Fibroblast of pulmonary artery (primary cell): ENCODE results near the gene TCF7L2.
"Not testable (repeated sequence)": the region's sequence is repeated elsewhere in the genome, so short reads cannot be mapped to it uniquely, and the experiment has no call there.

ENCODE experiments used
- DNase-seq: peaks from one replicate; pipeline ENCODE4 v3.0.0-alpha.2; 2010; ENCODE audit warnings: low read depth
- H3K4me3 ChIP-seq: replicated peaks from 2 replicates; pipeline ENCODE4 v1.5.1; 2011; ENCODE audit warnings: low read depth, mild to moderate bottlenecking, control low read depth, low read length, moderate library complexity
- TF ChIP-seq, protein P1 (sequence below): IDR thresholded peaks from 2 replicates; pipeline ENCODE4 v1.5.1; 2011; ENCODE audit warnings: mild to moderate bottlenecking, control low read depth, low read length, inconsistent platforms; ENCODE audit errors: missing control alignments

Gene TCF7L2

DNA sequence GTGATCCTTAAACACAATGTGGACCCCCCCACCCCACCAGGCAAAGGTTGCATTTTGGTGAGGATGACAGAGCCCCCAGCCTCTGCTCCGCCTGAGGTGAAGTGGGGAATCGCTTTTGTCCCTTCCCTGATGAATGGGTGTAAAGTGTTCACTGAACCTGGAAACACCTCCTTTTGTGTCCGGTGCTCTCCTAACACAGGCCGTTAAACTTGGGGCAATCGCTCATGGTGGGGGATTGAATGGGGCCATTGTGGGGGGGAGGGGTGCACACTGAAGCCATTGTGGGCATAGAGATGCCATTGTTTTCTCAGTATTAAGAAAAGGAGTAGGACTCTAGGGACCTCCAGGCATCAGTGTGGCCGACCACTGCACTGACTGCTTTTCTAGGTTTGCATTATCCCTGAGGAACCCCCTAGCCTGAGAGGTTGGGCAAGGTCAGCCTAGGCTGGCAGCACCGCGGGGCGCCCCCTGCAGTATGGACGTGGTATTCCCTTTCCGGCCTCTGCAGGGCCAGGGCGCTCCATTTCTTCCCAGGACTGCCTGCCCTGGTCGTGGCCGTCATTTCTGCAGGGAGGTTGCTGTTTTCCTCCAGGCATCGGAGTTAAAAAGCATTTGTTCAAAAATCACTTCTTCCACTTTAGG is 158.3 kb downstream of the TCF7L2 start:
- TF ChIP-seq, protein P1, sequence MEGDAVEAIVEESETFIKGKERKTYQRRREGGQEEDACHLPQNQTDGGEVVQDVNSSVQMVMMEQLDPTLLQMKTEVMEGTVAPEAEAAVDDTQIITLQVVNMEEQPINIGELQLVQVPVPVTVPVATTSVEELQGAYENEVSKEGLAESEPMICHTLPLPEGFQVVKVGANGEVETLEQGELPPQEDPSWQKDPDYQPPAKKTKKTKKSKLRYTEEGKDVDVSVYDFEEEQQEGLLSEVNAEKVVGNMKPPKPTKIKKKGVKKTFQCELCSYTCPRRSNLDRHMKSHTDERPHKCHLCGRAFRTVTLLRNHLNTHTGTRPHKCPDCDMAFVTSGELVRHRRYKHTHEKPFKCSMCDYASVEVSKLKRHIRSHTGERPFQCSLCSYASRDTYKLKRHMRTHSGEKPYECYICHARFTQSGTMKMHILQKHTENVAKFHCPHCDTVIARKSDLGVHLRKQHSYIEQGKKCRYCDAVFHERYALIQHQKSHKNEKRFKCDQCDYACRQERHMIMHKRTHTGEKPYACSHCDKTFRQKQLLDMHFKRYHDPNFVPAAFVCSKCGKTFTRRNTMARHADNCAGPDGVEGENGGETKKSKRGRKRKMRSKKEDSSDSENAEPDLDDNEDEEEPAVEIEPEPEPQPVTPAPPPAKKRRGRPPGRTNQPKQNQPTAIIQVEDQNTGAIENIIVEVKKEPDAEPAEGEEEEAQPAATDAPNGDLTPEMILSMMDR = peak; percentile 43
- DNase-seq = no peak
- no peak overlapping the region for H3K4me3 ChIP-seq

- H3K4me3 ChIP-seq = no peak overlapping the region
- DNase-seq = no peak
- TF ChIP-seq, protein P1 = no peak
Measured at GRCh38 chr10:113108948-113109347, 158.9 kb downstream of the TCF7L2 start.

DNA sequence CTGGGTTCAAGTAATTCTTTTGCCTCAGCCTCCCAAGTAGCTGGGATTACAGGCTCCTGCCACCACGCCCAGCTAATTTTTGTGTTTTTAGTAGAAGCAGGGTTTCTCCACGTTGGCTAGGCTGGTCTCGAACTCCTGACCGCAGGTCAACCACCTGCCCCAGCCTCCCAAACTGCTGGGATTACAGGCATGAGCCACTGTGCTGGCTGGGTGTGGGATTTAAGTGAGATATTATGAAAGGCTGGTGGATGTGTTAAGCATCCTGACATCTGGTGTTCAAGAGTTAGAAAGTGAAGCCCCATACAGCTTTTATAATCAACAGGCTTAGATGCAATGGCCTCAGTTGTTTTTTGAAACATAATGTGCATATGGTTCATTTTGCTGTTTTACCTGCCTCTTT is 159.4 kb downstream of the TCF7L2 start:
- DNase-seq, H3K4me3 ChIP-seq: not testable (repeated sequence)

DNA sequence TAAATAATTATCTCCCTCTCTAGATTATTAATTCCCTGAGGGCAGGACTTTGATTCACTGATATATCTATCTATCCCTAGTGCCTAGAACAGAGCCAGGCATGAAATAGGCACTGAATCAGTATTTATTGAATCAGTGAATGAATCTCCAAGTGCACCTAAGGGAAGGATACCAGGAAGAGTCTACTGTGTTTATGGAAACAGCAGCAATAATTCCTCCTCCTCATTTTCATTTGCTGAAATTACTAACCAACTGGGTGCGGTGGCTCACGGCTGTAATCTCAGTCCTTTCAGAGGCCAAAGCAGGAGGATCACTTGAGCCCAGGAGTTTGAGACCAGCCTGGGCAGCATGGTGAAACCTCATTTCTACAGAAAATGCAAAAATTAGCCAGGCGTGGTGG is 161.2 kb downstream of the TCF7L2 start:
- TF ChIP-seq, protein P1 = no peak
- no peak for DNase-seq
- H3K4me3 ChIP-seq = no peak overlapping the region

- H3K4me3 ChIP-seq = no peak overlapping the region
- TF ChIP-seq, protein P1 = no peak
- peak; percentile 83 for DNase-seq
Measured at GRCh38 chr10:113111900-113112853, 162.1 kb downstream of the TCF7L2 start.

GRCh38 chr10:113113241-113113640 is 163.2 kb downstream of the TCF7L2 start:
- DNase-seq = no peak

GRCh38 chr10:113113918-113114317 is 163.9 kb downstream of the TCF7L2 start:
- TF ChIP-seq, protein P1 = no peak
- no peak overlapping the region for H3K4me3 ChIP-seq
- DNase-seq = no peak

More at GRCh38 chr10:113113241-113113640, 163.2 kb downstream of the TCF7L2 start:
- TF ChIP-seq, protein P1 = no peak
- no peak overlapping the region for H3K4me3 ChIP-seq
